Common myeloid progenitor, CD34-positive (primary cell): Measurements from ENCODE around the gene LRRC8D.

Experiments
- CTCF ChIA-PET: fragments of 350-600 bp; sonication (Branson Sonifier 250); formaldehyde crosslinking; loops from one replicate; lab custom pipeline; 2021; ENCODE audit warnings: antibody characterized with exemption; lab: Charles Lee
- POLR2A ChIA-PET: fragments of 350-600 bp; sonication (Branson Sonifier 250); formaldehyde crosslinking; loops from one replicate; lab custom pipeline; 2021; ENCODE audit warnings: antibody characterized with exemption; lab: Charles Lee
- DNase-seq, 3 donors: peaks; one replicate each; pipeline versions ENCODE4 v3.0.0 to v3.0.0-alpha.2; 2013
- H3K27ac ChIP-seq, 2 experiments: 1 replicate in 1 of 2; 2 replicates in 1 of 2; pipeline ENCODE4 v1.7.0; 2013; ENCODE audit warnings: inconsistent platforms in 2 of 2, low read length in 2 of 2, mild to moderate bottlenecking in 2 of 2, low read depth in 1 of 2, moderate library complexity in 1 of 2; ENCODE audit not compliant: severe bottlenecking in 2 of 2, insufficient read depth in 1 of 2, poor library complexity in 1 of 2
- H3K27me3 ChIP-seq, 5 experiments: replicated peaks in 2 of 5; 1 replicate in 3 of 5; 2 replicates in 2 of 5; pipeline versions ENCODE4 v1.6.1 to v1.7.0; 2013; ENCODE audit warnings: low read length in 4 of 5, mild to moderate bottlenecking in 2 of 5, moderate library complexity in 2 of 5, inconsistent platforms in 1 of 5; ENCODE audit not compliant: insufficient read depth in 5 of 5, control insufficient read depth in 4 of 5
- H3K36me3 ChIP-seq, 4 experiments: 1 replicate in 2 of 4; 2 replicates in 2 of 4; pipeline versions ENCODE4 v1.6.1 to v1.7.0; 2013; ENCODE audit warnings: low read length in 3 of 4, control low read depth in 1 of 4, mild to moderate bottlenecking in 1 of 4; ENCODE audit not compliant: control insufficient read depth in 4 of 4, insufficient read depth in 4 of 4
- H3K4me1 ChIP-seq, 4 experiments: 1 replicate in 3 of 4; 2 replicates in 1 of 4; pipeline versions ENCODE4 v1.6.1 to v1.7.1; 2013; ENCODE audit warnings: low read length in 3 of 4, mild to moderate bottlenecking in 3 of 4, control low read depth in 1 of 4, inconsistent platforms in 1 of 4, moderate library complexity in 1 of 4; ENCODE audit not compliant: control insufficient read depth in 4 of 4, insufficient read depth in 4 of 4; ENCODE audit errors: control extremely low read depth in 1 of 4
- H3K4me3 ChIP-seq, 7 experiments: 1 replicate in 4 of 7; 2 replicates in 3 of 7; pipeline versions ENCODE4 v1.5.1 to v1.7.0; 2013; ENCODE audit warnings: mild to moderate bottlenecking in 7 of 7, low read length in 6 of 7, moderate library complexity in 6 of 7, inconsistent platforms in 2 of 7, low read depth in 2 of 7, control low read depth in 1 of 7; ENCODE audit not compliant: insufficient read depth in 4 of 7, control insufficient read depth in 1 of 7; ENCODE audit errors: extremely low read depth in 1 of 7
- H3K9me3 ChIP-seq, 5 experiments: 1 replicate in 4 of 5; 2 replicates in 1 of 5; pipeline versions ENCODE4 v1.6.1 to v1.7.1; 2013; ENCODE audit warnings: low read length in 4 of 5, mild to moderate bottlenecking in 2 of 5, inconsistent platforms in 1 of 5, low read depth in 1 of 5, moderate library complexity in 1 of 5; ENCODE audit not compliant: control insufficient read depth in 4 of 5, insufficient read depth in 2 of 5; ENCODE audit errors: control extremely low read depth in 1 of 5
- WGBS: methylation state at CpG from one replicate; pipeline ENCODE4 v1.1.5; 2013; ENCODE audit not compliant: insufficient coverage; 5-methylcytosine and 5-hydroxymethylcytosine counted together

The LRRC8D gene

DNA sequence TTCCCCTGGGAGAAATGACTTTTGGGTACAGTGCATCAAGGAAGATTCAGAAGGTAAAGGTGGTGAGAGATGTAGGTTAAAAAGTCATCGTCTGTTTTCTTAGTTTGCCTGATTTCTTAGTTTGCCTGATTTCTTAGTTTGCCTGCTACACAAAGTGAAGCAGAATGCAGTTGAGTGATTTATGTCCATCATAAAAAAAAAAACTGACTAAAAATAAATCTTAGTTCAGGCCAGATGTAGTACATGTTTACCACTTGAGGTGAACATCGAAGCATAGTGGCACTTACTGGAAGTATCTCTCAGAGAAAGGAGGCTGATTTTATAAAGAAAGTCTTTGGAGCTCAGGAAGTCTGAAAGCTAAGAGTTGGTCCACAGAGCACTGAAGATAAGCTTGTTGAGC, 79.5 kb downstream of the LRRC8D start:
- WGBS, result 0% methylated on average over 1 of the region's 2 CpGs
- H3K36me3 ChIP-seq, result peaks cover 0 to 26% (median 1%) of the 10 kb centered on the region in 4 experiments
- H3K9me3 ChIP-seq, result no peaks in the 10 kb centered on the region
- H3K27ac ChIP-seq, result peak overlapping the region; percentile 6 to 64
- CTCF ChIA-PET, result interaction anchor here (1.0 to 2.0 kb wide), 5 partner anchors 12 to 96 kb away, joined by 3 to 4 read pairs (median 4); no protein-coding TSS in a partner anchor
- peak in 2 of 3 donors; percentile 43 to 50 for DNase-seq
- no peaks in the 10 kb centered on the region for H3K27me3 ChIP-seq
- POLR2A ChIA-PET, result interaction anchor here (1.2 kb wide), 1 partner anchor 9 kb away, joined by 3 read pairs; no protein-coding TSS in a partner anchor
- peaks cover 32 to 84% (median 72%) of the 10 kb centered on the region in 4 experiments for H3K4me1 ChIP-seq
- no peak overlapping the region for H3K4me3 ChIP-seq

DNA sequence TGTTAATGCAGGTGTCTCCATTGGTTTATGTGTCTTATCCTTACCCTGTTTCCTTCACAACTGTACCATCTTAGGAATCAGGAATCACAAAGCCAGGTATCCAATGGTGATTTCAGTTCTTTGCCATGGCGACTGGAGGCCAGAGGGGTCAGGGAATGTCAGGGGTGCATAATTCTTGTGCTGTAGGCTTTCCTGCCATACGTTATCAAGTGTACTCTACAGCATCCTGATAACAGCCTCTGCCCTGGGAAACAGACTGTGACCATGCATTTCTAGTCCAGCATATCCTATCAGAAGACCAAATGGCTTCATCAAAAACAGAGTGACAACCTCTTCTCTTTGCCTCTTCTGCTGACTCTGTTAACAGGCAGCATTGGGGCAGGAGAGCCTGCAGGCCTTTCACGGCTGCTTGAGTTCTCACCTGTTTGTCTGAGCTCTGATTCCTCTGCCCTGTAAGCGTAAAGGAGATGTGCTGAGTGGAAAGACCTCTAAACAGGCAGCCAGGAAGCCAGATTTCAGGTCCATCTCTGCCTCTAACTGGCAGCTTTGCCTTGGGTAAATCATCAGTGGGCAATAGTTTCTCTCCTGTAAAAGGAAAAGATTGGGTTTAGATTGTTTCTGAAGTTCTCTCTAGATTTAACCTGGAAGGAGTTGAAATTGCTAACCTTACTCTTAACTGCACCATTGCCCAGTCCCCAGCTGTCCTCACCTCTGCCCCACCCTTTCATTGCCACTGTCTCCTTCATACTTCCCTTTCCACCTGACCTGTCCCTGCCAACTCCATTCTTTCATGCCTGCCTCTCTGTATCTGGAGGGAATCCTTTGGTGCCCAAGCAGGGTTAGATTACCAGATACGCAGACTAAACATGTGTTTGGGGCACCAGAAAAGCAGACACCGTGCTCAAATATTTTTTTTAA, 80.2 kb downstream of the LRRC8D start:
- ChIA-PET CTCF (interaction anchor here (1.3 to 2.0 kb wide), 2 partner anchors 13 to 20 kb away, joined by 4 read pairs; no protein-coding TSS in a partner anchor), POLR2A (interaction anchor here (1.2 kb wide), 1 partner anchor 8 kb away, joined by 3 read pairs; no protein-coding TSS in a partner anchor)
- DNase-seq, result peak in 1 of 3 donors; percentile 15
- H3K27me3 ChIP-seq, result no peaks in the 10 kb centered on the region
- peaks cover 0 to 28% (median 1%) of the 10 kb centered on the region in 4 experiments for H3K36me3 ChIP-seq
- H3K9me3 ChIP-seq, result no peaks in the 10 kb centered on the region
- 70% methylated on average over 4 of the region's 6 CpGs for WGBS
- H3K27ac ChIP-seq, result peak overlapping the region in 1 of 2 experiments; percentile 64
- peak overlapping the region in 1 of 7 experiments; percentile 28 for H3K4me3 ChIP-seq
- H3K4me1 ChIP-seq, result peaks cover 35 to 88% (median 76%) of the 10 kb centered on the region in 4 experiments

DNA sequence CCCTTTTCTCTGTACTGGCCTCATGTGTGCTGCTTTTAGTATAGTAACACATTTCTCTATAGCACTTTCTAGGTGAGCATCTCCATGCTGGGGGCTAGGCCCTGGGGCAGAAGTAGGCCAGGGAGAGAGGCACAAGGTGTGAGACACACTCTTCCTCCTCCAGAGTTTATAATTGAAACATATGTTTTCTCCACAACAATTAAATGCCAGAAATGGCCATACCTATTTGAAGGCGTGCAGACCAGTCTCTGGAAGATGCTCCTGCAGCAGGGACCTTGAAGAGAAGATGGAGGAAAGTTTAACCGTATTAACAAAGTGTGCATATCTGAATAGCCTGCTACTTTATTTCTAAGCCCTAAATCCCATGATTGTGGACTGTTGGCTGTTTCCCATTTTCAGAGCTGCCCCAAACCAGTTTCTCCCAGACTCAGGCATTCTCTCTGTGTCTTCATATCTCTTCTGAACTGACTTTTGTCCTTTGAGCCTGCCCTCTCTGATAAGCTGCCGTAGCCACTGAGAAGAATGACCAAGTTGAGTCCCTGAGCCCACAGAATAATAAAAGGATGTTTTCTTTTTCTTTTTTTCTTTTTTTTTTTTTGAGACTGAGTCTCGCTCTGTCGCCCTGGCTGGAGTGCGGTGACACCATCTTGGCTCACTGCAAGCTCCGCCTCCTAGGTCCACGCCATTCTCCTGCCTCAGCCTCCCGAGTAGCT, 81.3 kb downstream of the LRRC8D start:
- 100% methylated on average over 1 of the region's 9 CpGs for WGBS
- peak in 1 of 3 donors; percentile 43 for DNase-seq
- Histone ChIP-seq H3K36me3 (peaks cover 0 to 25% (median 1%) of the 10 kb centered on the region in 4 experiments), H3K27me3 (no peaks in the 10 kb centered on the region), H3K9me3 (no peaks in the 10 kb centered on the region), H3K27ac (peak overlapping the region in 1 of 2 experiments; percentile 64), H3K4me1 (peaks cover 39 to 88% (median 79%) of the 10 kb centered on the region in 4 experiments), H3K4me3 (no peak overlapping the region)
- CTCF ChIA-PET, result interaction anchor here (1.3 kb wide), 1 partner anchor 14 kb away, joined by 4 read pairs; no protein-coding TSS in a partner anchor
- POLR2A ChIA-PET, result no interaction called here

DNA sequence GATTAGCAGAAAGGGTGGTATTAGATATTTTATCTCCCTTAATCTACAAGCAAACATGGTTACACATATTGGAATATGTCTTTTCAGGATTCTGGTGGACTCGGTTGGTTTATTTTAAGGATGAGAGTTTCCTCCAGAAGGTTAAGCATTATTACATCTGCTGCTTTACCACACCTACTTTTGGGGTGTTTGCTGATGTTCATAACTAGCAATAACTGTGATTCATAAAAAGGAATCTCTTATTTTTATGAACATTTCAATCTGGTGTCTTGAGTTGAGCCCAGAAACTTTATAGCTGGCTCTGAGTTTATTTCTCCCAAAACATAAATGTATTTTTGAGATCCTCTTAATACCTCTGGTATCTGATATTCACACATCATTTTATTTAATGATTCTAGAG, 82.7 kb downstream of the LRRC8D start:
- ChIA-PET CTCF (interaction anchor here (1.1 to 1.7 kb wide), 4 partner anchors 9 to 101 kb away, joined by 3 to 5 read pairs (median 4); no protein-coding TSS in a partner anchor), POLR2A (no interaction called here)
- peak overlapping the region in 2 of 7 experiments; percentile 62 for H3K4me3 ChIP-seq
- WGBS, result no CpG with 5 or more reads among the region's 1 CpG
- H3K27ac ChIP-seq, result peak overlapping the region; percentile 21 to 71
- H3K4me1 ChIP-seq, result peaks cover 47 to 95% (median 84%) of the 10 kb centered on the region in 4 experiments
- H3K27me3 ChIP-seq, result no peaks in the 10 kb centered on the region
- no peak for DNase-seq
- H3K9me3 ChIP-seq, result no peaks in the 10 kb centered on the region
- H3K36me3 ChIP-seq, result peaks cover 0 to 16% (median 0%) of the 10 kb centered on the region in 4 experiments

DNA sequence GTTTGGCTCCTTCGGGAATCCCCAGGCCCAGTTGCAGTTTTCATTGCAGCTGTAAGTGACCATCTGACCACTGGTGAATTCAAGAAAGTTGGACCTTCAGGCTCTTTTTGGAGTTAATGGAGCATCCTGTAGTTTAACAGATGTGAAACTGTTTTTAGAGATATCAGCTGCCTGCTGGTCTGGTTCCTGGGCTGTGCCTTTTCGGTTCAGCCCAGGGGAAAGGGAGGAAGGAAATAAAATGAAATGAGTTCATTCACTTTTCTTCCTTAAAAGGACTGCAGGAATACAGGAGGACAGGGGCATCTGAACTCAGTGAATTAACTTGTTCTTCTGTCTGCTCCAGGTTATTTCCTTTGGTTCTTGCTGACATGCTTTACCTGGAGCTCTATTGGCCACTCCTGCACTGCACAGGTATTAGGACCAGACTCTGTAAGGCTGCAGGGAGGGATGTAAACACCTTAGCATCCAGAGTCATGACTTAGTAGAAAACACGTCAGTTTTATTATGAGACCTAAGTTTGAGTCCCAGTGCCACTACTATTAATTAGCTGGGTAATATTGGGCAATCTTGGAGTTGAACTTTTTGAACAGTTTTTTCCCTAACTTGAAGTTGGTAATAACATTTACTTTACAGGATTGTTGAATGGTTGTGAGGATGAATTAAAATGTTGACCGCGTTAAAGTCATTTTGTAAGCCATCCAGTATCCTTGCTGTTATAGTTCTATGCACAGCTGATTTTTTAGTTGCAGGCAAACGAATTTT, 83.6 kb downstream of the LRRC8D start:
- Histone ChIP-seq H3K27me3 (no peaks in the 10 kb centered on the region), H3K36me3 (peaks cover 0 to 7% (median 0%) of the 10 kb centered on the region in 4 experiments), H3K4me3 (peak overlapping the region in 6 of 7 experiments; percentile 3 to 62 (median 34)), H3K27ac (peak overlapping the region; percentile 33 to 71), H3K9me3 (no peaks in the 10 kb centered on the region), H3K4me1 (peaks cover 54 to 98% (median 89%) of the 10 kb centered on the region in 4 experiments)
- ChIA-PET POLR2A (no interaction called here), CTCF (interaction anchor here (1.0 to 1.7 kb wide), 6 partner anchors 9 to 101 kb away, joined by 3 to 5 read pairs (median 4); no protein-coding TSS in a partner anchor)
- peak in 2 of 3 donors; percentile 65 to 76 for DNase-seq
- WGBS, result 43% methylated on average over 1 of the region's 6 CpGs
